ENCODE results near the gene ASPA.

DNA sequence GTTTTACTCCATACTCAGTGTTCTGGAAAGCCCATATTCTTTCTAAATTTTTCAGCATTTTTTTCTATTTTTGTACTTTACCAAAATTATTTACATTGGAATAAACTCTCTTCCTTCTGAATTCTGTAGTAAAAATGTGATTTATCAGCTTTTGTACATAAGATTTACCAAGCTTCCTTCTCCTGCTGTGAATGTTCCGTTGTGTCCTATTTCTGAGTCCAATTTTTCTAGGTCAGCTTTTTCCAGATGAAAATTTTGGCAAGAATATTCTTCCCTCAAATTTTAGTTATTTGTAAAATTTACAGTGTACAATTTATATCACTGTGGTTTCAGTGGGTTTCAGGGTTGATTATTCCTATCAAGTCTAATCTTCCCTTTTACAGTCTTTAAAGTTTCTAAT is 27.5 kb downstream of the ASPA start:
- TF ChIP-seq, protein P1, sequence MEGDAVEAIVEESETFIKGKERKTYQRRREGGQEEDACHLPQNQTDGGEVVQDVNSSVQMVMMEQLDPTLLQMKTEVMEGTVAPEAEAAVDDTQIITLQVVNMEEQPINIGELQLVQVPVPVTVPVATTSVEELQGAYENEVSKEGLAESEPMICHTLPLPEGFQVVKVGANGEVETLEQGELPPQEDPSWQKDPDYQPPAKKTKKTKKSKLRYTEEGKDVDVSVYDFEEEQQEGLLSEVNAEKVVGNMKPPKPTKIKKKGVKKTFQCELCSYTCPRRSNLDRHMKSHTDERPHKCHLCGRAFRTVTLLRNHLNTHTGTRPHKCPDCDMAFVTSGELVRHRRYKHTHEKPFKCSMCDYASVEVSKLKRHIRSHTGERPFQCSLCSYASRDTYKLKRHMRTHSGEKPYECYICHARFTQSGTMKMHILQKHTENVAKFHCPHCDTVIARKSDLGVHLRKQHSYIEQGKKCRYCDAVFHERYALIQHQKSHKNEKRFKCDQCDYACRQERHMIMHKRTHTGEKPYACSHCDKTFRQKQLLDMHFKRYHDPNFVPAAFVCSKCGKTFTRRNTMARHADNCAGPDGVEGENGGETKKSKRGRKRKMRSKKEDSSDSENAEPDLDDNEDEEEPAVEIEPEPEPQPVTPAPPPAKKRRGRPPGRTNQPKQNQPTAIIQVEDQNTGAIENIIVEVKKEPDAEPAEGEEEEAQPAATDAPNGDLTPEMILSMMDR (conservative IDR thresholded peaks at IDR 0.05; ENCODE audit: low read depth in 2 of 2) = no peak
- TF ChIP-seq EZH2phosphoT487 (IDR thresholded peaks at IDR 0.05; ENCODE audit: unreplicated experiment) (no peak), JUNB (IDR thresholded peaks at IDR 0.05; ENCODE audit: unreplicated experiment) (no peak), ZNF331 (CRISPR knock-in tag; IDR thresholded peaks at IDR 0.05; ENCODE audit: low read depth) (no peak), POLR2AphosphoS5 (IDR thresholded peaks at IDR 0.05; ENCODE audit: low read depth) (no peak), NANOG (IDR thresholded peaks at IDR 0.05; ENCODE audit: borderline replicate concordance) (no peak), EZH2 (IDR thresholded peaks at IDR 0.05; ENCODE audit: low read depth, unreplicated experiment) (no peak), CREB1 (CRISPR knock-in tag; IDR thresholded peaks at IDR 0.05; ENCODE audit: low read depth) (no peak), ZNF114 (CRISPR knock-in tag; IDR thresholded peaks at IDR 0.05) (no peak), STAT1 (IDR thresholded peaks at IDR 0.05; ENCODE audit: unreplicated experiment) (no peak)
- TF ChIP-seq, protein P2, sequence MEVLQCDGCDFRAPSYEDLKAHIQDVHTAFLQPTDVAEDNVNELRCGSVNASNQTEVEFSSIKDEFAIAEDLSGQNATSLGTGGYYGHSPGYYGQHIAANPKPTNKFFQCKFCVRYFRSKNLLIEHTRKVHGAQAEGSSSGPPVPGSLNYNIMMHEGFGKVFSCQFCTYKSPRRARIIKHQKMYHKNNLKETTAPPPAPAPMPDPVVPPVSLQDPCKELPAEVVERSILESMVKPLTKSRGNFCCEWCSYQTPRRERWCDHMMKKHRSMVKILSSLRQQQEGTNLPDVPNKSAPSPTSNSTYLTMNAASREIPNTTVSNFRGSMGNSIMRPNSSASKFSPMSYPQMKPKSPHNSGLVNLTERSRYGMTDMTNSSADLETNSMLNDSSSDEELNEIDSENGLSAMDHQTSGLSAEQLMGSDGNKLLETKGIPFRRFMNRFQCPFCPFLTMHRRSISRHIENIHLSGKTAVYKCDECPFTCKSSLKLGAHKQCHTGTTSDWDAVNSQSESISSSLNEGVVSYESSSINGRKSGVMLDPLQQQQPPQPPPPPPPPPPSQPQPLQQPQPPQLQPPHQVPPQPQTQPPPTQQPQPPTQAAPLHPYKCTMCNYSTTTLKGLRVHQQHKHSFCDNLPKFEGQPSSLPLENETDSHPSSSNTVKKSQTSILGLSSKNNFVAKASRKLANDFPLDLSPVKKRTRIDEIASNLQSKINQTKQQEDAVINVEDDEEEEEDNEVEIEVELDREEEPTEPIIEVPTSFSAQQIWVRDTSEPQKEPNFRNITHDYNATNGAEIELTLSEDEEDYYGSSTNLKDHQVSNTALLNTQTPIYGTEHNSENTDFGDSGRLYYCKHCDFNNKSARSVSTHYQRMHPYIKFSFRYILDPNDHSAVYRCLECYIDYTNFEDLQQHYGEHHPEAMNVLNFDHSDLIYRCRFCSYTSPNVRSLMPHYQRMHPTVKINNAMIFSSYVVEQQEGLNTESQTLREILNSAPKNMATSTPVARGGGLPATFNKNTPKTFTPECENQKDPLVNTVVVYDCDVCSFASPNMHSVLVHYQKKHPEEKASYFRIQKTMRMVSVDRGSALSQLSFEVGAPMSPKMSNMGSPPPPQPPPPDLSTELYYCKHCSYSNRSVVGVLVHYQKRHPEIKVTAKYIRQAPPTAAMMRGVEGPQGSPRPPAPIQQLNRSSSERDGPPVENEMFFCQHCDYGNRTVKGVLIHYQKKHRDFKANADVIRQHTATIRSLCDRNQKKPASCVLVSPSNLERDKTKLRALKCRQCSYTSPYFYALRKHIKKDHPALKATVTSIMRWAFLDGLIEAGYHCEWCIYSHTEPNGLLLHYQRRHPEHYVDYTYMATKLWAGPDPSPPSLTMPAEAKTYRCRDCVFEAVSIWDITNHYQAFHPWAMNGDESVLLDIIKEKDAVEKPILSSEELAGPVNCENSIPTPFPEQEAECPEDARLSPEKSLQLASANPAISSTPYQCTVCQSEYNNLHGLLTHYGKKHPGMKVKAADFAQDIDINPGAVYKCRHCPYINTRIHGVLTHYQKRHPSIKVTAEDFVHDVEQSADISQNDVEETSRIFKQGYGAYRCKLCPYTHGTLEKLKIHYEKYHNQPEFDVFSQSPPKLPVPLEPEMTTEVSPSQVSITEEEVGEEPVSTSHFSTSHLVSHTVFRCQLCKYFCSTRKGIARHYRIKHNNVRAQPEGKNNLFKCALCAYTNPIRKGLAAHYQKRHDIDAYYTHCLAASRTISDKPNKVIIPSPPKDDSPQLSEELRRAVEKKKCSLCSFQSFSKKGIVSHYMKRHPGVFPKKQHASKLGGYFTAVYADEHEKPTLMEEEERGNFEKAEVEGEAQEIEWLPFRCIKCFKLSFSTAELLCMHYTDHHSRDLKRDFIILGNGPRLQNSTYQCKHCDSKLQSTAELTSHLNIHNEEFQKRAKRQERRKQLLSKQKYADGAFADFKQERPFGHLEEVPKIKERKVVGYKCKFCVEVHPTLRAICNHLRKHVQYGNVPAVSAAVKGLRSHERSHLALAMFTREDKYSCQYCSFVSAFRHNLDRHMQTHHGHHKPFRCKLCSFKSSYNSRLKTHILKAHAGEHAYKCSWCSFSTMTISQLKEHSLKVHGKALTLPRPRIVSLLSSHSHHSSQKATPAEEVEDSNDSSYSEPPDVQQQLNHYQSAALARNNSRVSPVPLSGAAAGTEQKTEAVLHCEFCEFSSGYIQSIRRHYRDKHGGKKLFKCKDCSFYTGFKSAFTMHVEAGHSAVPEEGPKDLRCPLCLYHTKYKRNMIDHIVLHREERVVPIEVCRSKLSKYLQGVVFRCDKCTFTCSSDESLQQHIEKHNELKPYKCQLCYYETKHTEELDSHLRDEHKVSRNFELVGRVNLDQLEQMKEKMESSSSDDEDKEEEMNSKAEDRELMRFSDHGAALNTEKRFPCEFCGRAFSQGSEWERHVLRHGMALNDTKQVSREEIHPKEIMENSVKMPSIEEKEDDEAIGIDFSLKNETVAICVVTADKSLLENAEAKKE (CRISPR knock-in tag; IDR thresholded peaks at IDR 0.05) = no peak
- TF ChIP-seq, protein P3, sequence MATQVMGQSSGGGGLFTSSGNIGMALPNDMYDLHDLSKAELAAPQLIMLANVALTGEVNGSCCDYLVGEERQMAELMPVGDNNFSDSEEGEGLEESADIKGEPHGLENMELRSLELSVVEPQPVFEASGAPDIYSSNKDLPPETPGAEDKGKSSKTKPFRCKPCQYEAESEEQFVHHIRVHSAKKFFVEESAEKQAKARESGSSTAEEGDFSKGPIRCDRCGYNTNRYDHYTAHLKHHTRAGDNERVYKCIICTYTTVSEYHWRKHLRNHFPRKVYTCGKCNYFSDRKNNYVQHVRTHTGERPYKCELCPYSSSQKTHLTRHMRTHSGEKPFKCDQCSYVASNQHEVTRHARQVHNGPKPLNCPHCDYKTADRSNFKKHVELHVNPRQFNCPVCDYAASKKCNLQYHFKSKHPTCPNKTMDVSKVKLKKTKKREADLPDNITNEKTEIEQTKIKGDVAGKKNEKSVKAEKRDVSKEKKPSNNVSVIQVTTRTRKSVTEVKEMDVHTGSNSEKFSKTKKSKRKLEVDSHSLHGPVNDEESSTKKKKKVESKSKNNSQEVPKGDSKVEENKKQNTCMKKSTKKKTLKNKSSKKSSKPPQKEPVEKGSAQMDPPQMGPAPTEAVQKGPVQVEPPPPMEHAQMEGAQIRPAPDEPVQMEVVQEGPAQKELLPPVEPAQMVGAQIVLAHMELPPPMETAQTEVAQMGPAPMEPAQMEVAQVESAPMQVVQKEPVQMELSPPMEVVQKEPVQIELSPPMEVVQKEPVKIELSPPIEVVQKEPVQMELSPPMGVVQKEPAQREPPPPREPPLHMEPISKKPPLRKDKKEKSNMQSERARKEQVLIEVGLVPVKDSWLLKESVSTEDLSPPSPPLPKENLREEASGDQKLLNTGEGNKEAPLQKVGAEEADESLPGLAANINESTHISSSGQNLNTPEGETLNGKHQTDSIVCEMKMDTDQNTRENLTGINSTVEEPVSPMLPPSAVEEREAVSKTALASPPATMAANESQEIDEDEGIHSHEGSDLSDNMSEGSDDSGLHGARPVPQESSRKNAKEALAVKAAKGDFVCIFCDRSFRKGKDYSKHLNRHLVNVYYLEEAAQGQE (IDR thresholded peaks at IDR 0.05; ENCODE audit: unreplicated experiment) = no peak
- TF ChIP-seq, protein P4, sequence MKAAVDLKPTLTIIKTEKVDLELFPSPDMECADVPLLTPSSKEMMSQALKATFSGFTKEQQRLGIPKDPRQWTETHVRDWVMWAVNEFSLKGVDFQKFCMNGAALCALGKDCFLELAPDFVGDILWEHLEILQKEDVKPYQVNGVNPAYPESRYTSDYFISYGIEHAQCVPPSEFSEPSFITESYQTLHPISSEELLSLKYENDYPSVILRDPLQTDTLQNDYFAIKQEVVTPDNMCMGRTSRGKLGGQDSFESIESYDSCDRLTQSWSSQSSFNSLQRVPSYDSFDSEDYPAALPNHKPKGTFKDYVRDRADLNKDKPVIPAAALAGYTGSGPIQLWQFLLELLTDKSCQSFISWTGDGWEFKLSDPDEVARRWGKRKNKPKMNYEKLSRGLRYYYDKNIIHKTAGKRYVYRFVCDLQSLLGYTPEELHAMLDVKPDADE (IDR thresholded peaks at IDR 0.05) = no peak

Data from GM23338 (cell line).